Keratinocyte (primary cell): ENCODE measurements around the gene GREB1. TPM values are rescaled to one million over a fixed set of nuclear protein-coding genes. Genes with fewer than 3 reads are reported as not detected.
"Not testable (repeated sequence)": the region's sequence is repeated elsewhere in the genome, so short reads cannot be mapped to it uniquely, and the experiment has no call there.

Experiments
- DNase-seq: peaks from one replicate; pipeline ENCODE4 v3.0.0-alpha.2; 2011; ENCODE audit warnings: low read depth, missing footprints, low spot score
- FAIRE-seq: peaks from 2 replicates; lab custom pipeline; 2011; peaks lifted over from hg19 to GRCh38; lab: Jason Lieb, UNC
- H2AFZ ChIP-seq: 2 replicates; pipeline ENCODE4 v1.6.0; 2012; ENCODE audit warnings: low read length, control low read depth, inconsistent platforms; ENCODE audit not compliant: control insufficient read depth
- H3K27ac ChIP-seq: 2 replicates; pipeline ENCODE4 v1.5.1; 2011; ENCODE audit warnings: low read length; ENCODE audit not compliant: control insufficient read depth, insufficient read depth
- H3K27me3 ChIP-seq: 3 replicates; pipeline ENCODE4 v1.6.0; 2011; ENCODE audit warnings: low read length; ENCODE audit not compliant: control insufficient read depth, insufficient read depth; ENCODE audit errors: extremely low read depth
- H3K36me3 ChIP-seq, 2 experiments: 2 replicates in 1 of 2; 3 replicates in 1 of 2; pipeline ENCODE4 v1.5.1; 2011; ENCODE audit warnings: low read length in 2 of 2, mild to moderate bottlenecking in 1 of 2; ENCODE audit not compliant: control insufficient read depth in 2 of 2, insufficient read depth in 2 of 2; ENCODE audit errors: extremely low read depth in 1 of 2
- H3K4me1 ChIP-seq: 3 replicates; pipeline ENCODE4 v1.5.1; 2011; ENCODE audit warnings: low read length; ENCODE audit not compliant: control insufficient read depth, insufficient read depth; ENCODE audit errors: extremely low read depth
- H3K4me2 ChIP-seq: 3 replicates; pipeline ENCODE4 v1.6.0; 2011; ENCODE audit warnings: low read depth, low read length; ENCODE audit not compliant: control insufficient read depth, insufficient read depth; ENCODE audit errors: extremely low read depth
- H3K4me3 ChIP-seq, 3 experiments: fragments of 200-600 bp in 1 of 3; sonication (generic) in 1 of 3; 2 replicates in 2 of 3; 3 replicates in 1 of 3; pipeline ENCODE4 v1.5.1; 2011 to 2016; ENCODE audit warnings: low read length in 3 of 3, mild to moderate bottlenecking in 3 of 3, control low read depth in 2 of 3, inconsistent platforms in 1 of 3, low read depth in 1 of 3, mixed read lengths in 1 of 3, mixed run types in 1 of 3, moderate library complexity in 1 of 3; ENCODE audit not compliant: control insufficient read depth in 2 of 3, insufficient read depth in 2 of 3; ENCODE audit errors: extremely low read depth in 1 of 3
- H3K79me2 ChIP-seq: 2 replicates; pipeline ENCODE4 v1.6.0; 2012; ENCODE audit warnings: low read length; ENCODE audit not compliant: control insufficient read depth, insufficient read depth
- H3K9ac ChIP-seq: 3 replicates; pipeline ENCODE4 v1.6.0; 2011; ENCODE audit warnings: low read length; ENCODE audit not compliant: control insufficient read depth, insufficient read depth; ENCODE audit errors: extremely low read depth
- H3K9me1 ChIP-seq: 3 replicates; pipeline ENCODE4 v1.6.0; 2011; ENCODE audit warnings: low read length; ENCODE audit not compliant: control insufficient read depth, insufficient read depth; ENCODE audit errors: extremely low read depth
- H3K9me3 ChIP-seq: 2 replicates; pipeline ENCODE4 v1.5.1; 2012; ENCODE audit warnings: low read depth, low read length; ENCODE audit not compliant: control insufficient read depth
- H4K20me1 ChIP-seq: 3 replicates; pipeline ENCODE4 v1.6.0; 2011; ENCODE audit warnings: low read length; ENCODE audit not compliant: control insufficient read depth, insufficient read depth; ENCODE audit errors: extremely low read depth
- CTCF ChIP-seq, 3 experiments: IDR thresholded peaks in 1 of 3; conservative IDR thresholded peaks in 1 of 3; optimal IDR thresholded peaks in 1 of 3; 2 replicates in 2 of 3; 3 replicates in 1 of 3; pipeline versions ENCODE3 to v1.5.1; 2011; ENCODE audit warnings: low read length in 3 of 3, mild to moderate bottlenecking in 3 of 3, moderate library complexity in 2 of 3, control low read depth in 1 of 3, inconsistent platforms in 1 of 3; ENCODE audit not compliant: insufficient read depth in 2 of 3; ENCODE audit errors: extremely low read depth in 1 of 3
- EZH2 ChIP-seq: IDR thresholded peaks from one replicate; pipeline ENCODE4 v1.6.1; 2012; ENCODE audit warnings: inconsistent platforms, mild to moderate bottlenecking, low read length, moderate library complexity
- dilution Hi-C: fragments of 300-500 bp; cut with MboI; formaldehyde crosslinking; loops from one replicate; pipeline ENCODE4 v1.7.0; 2020; ENCODE audit warnings: low sequenced_read_pairs; ENCODE audit not compliant: extremely low pct_ligation_motif_present
- polyA plus RNA-seq, 5 experiments: library from polyadenylated mRNA; depleted of rRNA in 3 of 5; stranded (reverse) in 3 of 5; stranded (forward) in 1 of 5; unstranded in 1 of 5; fragments of >200 nt; gene quantifications; 1 replicate in 1 of 5; 2 replicates in 3 of 5; 3 replicates in 1 of 5; pipeline versions ENCODE4 v1.2.1 to v1.2.3, GENCODE V29; 2011 to 2012; ENCODE audit warnings: missing spikeins in 2 of 5, low read depth in 1 of 5, low replicate concordance in 1 of 5

Gene GREB1
- polyA plus RNA-seq, 1 donor (not counting 4 experiments of a cell fraction or from before 2014, with no cell fraction given), result 0.13 TPM

- Histone ChIP-seq H3K9ac (no peak overlapping the region), H3K9me3 (no peaks in the 10 kb centered on the region), H3K36me3 (no peaks in the 10 kb centered on the region), H2AFZ (no peak overlapping the region), H3K4me2 (no peak overlapping the region), H4K20me1 (no peaks in the 10 kb centered on the region), H3K79me2 (no peaks in the 10 kb centered on the region), H3K27me3 (peaks cover 9% of the 10 kb centered on the region), H3K4me3 (no peak overlapping the region), H3K27ac (no peak overlapping the region), H3K9me1 (no peaks in the 10 kb centered on the region), H3K4me1 (peaks cover 11% of the 10 kb centered on the region)
- TF ChIP-seq EZH2 (no peak), CTCF (optimal IDR thresholded peaks at IDR 0.05 in 1 of 3, IDR thresholded peaks at IDR 0.05 in 1 of 3, conservative IDR thresholded peaks at IDR 0.05 in 1 of 3; ENCODE audit: extremely low read depth in 1 of 3, insufficient read depth in 2 of 3, low read length in 3 of 3) (no peak)
- dilution Hi-C loops, result no loop called here
- FAIRE-seq (no peak), DNase-seq (no peak)
Measured at GRCh38 chr2:11659851-11660250, 126.0 kb downstream of the GREB1 start.

DNA sequence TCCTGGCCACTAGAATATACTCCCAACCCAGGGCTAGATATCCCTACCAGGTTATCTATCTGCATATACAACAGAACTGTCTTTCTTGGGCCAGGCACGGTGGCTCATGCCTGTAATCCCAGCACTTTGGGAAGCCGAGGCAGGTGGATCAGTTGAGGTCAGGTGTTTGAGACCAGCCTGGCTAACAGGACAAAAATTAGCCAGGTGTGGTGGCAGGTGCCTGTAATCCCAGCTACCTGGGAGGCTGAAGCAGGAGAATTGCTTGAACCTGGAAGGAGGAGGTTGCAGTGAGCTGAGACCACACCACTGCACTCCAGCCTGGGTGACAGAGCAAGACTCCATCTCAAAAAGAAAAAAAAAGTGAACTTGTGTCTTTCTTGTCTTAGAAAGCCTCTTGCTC is 126.6 kb downstream of the GREB1 start:
- H3K27ac ChIP-seq, dilution Hi-C loops, H3K4me3 ChIP-seq, H3K36me3 ChIP-seq, H4K20me1 ChIP-seq, FAIRE-seq, H3K9me3 ChIP-seq, H3K9me1 ChIP-seq, H3K27me3 ChIP-seq, H3K4me2 ChIP-seq, DNase-seq, H3K9ac ChIP-seq, H2AFZ ChIP-seq, H3K79me2 ChIP-seq: not testable (repeated sequence)
- peaks cover 11% of the 10 kb centered on the region for H3K4me1 ChIP-seq

GRCh38 chr2:11661891-11662435 is 128.1 kb downstream of the GREB1 start:
- Histone ChIP-seq H3K79me2 (no peaks in the 10 kb centered on the region), H3K4me3 (no peak overlapping the region), H2AFZ (no peak overlapping the region), H3K4me2 (no peak overlapping the region), H4K20me1 (peaks cover 2% of the 10 kb centered on the region), H3K9me3 (no peaks in the 10 kb centered on the region), H3K27me3 (peaks cover 12% of the 10 kb centered on the region), H3K4me1 (peaks cover 11% of the 10 kb centered on the region), H3K36me3 (no peaks in the 10 kb centered on the region), H3K9ac (no peak overlapping the region), H3K9me1 (no peaks in the 10 kb centered on the region), H3K27ac (no peak overlapping the region)
- TF ChIP-seq EZH2, result no peak
- no peak for TF ChIP-seq CTCF (optimal IDR thresholded peaks at IDR 0.05 in 1 of 3, IDR thresholded peaks at IDR 0.05 in 1 of 3, conservative IDR thresholded peaks at IDR 0.05 in 1 of 3; ENCODE audit: extremely low read depth in 1 of 3, insufficient read depth in 2 of 3, low read length in 3 of 3)
- dilution Hi-C loops, result no loop called here
- DNase-seq (no peak), FAIRE-seq (no peak)
